OCI-LY3 (cell line): ENCODE results near the gene PEX11A.

Experiments
- H2AFZ ChIP-seq: fragments of 200-600, 300-600 bp; shearing (Covaris generic); 2 replicates; pipeline ENCODE4 v1.6.0; 2014; ENCODE audit warnings: antibody characterized with exemption, low read depth, low read length
- H3K27ac ChIP-seq: fragments of 200-600, 300-600 bp; sonication (generic); 2 replicates; pipeline ENCODE4 v1.5.1; 2014; ENCODE audit warnings: mild to moderate bottlenecking, low read length, moderate library complexity, mixed read lengths
- H3K27me3 ChIP-seq: fragments of 200-600, 300-600 bp; sonication (generic); 2 replicates; pipeline ENCODE4 v1.6.1; 2014; ENCODE audit warnings: low read depth, low read length, mixed read lengths
- H3K36me3 ChIP-seq: fragments of 200-600, 300-600 bp; sonication (generic); replicated peaks from 2 replicates; pipeline ENCODE3; 2014; ENCODE audit warnings: low read depth, low read length, mixed read lengths
- H3K4me1 ChIP-seq: fragments of 300-600, 200-600 bp; sonication (generic); 2 replicates; pipeline ENCODE4 v1.6.1; 2014; ENCODE audit warnings: low read length, mixed read lengths
- H3K4me2 ChIP-seq: fragments of 200-600, 300-600 bp; sonication (generic); 2 replicates; pipeline ENCODE4 v1.6.1; 2014; ENCODE audit warnings: low read length, mixed read lengths
- H3K4me3 ChIP-seq: fragments of 300-600, 200-600 bp; sonication (generic); 2 replicates; pipeline ENCODE4 v1.5.1; 2014; ENCODE audit warnings: antibody characterized with exemption, mild to moderate bottlenecking, low read length, moderate library complexity
- H3K79me2 ChIP-seq: fragments of 300-600, 200-600 bp; shearing (Covaris generic); 2 replicates; pipeline ENCODE4 v1.6.1; 2014; ENCODE audit warnings: mild to moderate bottlenecking, low read length, mixed read lengths
- H3K9ac ChIP-seq: fragments of 300-600, 200-600 bp; shearing (Covaris generic); 2 replicates; pipeline ENCODE4 v1.6.0; 2014; ENCODE audit warnings: mild to moderate bottlenecking, low read length, moderate library complexity
- H3K9me3 ChIP-seq: fragments of 200-600, 300-600 bp; shearing (Covaris generic); 2 replicates; pipeline ENCODE4 v1.6.1; 2014; ENCODE audit warnings: low read length, mixed read lengths; ENCODE audit not compliant: insufficient read depth
- H4K20me1 ChIP-seq: fragments of 200-600, 300-600 bp; sonication (generic); 2 replicates; pipeline ENCODE4 v1.6.1; 2016; ENCODE audit warnings: low read length, mixed read lengths; ENCODE audit not compliant: insufficient read depth
- EZH2phosphoT487 ChIP-seq: fragments of 200-600 bp; shearing (Covaris generic); IDR thresholded peaks from 2 replicates; pipeline ENCODE4 v1.6.1; 2018; ENCODE audit warnings: antibody characterized with exemption, mixed run types, low read depth
- TF ChIP-seq, protein P1 (sequence below): fragments of 200-600, 300-600 bp; sonication (generic); IDR thresholded peaks from 2 replicates; pipeline ENCODE4 v1.5.1; 2014; ENCODE audit warnings: antibody characterized with exemption, low read length, low read depth

PEX11A gene

DNA sequence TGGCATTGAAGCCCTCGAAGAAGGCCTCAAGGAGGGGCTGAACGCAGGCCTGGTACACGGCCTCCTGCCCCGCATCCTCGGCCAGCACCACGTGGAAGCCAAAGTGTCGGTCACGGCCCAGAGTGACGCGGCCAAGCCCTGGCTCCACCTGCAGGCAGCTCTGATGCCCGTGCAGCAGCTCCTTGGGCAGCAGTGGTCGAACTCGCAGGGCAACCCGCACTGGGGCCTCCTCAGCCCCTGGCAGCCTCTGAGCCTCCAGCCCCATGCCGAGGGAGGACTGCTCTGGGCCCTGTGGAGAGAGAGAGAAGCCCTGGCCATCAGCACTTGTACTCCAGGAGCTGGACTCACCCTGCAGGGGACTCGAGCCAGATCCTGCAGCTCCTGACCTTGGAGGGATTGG, 37.9 kb downstream of the PEX11A start:
- Histone ChIP-seq H4K20me1 (no peaks in the 10 kb centered on the region), H3K4me1 (peaks cover 8% of the 10 kb centered on the region), H3K4me2 (no peak overlapping the region), H3K9ac (no peak overlapping the region), H3K79me2 (no peaks in the 10 kb centered on the region), H3K36me3 (peaks cover 11% of the 10 kb centered on the region), H3K4me3 (no peak overlapping the region), H3K27me3 (no peaks in the 10 kb centered on the region), H3K27ac (no peak overlapping the region), H2AFZ (no peak overlapping the region), H3K9me3 (no peaks in the 10 kb centered on the region)
- TF ChIP-seq, protein P1, sequence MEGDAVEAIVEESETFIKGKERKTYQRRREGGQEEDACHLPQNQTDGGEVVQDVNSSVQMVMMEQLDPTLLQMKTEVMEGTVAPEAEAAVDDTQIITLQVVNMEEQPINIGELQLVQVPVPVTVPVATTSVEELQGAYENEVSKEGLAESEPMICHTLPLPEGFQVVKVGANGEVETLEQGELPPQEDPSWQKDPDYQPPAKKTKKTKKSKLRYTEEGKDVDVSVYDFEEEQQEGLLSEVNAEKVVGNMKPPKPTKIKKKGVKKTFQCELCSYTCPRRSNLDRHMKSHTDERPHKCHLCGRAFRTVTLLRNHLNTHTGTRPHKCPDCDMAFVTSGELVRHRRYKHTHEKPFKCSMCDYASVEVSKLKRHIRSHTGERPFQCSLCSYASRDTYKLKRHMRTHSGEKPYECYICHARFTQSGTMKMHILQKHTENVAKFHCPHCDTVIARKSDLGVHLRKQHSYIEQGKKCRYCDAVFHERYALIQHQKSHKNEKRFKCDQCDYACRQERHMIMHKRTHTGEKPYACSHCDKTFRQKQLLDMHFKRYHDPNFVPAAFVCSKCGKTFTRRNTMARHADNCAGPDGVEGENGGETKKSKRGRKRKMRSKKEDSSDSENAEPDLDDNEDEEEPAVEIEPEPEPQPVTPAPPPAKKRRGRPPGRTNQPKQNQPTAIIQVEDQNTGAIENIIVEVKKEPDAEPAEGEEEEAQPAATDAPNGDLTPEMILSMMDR = no peak
- no peak for TF ChIP-seq EZH2phosphoT487

DNA sequence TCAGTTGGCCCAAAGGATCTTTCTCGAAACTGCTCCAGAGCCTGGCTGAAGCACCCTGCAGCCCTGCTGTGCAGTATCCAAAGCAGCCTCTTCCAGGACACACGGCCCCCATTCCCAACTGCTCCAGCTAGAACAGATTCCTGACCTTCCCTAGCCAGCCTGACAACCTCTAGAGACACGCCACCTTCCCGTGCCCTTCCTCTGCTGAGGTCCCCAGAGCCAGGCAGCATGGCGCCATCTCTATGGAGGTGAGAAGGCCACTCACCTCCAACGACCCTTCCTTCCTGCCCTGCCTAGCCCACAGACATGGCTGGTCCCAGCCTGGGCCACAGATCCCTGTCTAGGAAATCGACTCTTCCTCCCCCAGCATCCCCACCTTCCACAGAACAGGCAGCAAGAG, 38.4 kb downstream of the PEX11A start:
- H3K9ac ChIP-seq = no peak overlapping the region
- H3K4me3 ChIP-seq = no peak overlapping the region
- no peak overlapping the region for H3K4me2 ChIP-seq
- H2AFZ ChIP-seq = no peak overlapping the region
- no peaks in the 10 kb centered on the region for H4K20me1 ChIP-seq
- no peaks in the 10 kb centered on the region for H3K9me3 ChIP-seq
- no peaks in the 10 kb centered on the region for H3K27me3 ChIP-seq
- TF ChIP-seq, protein P1 = no peak
- no peak for TF ChIP-seq EZH2phosphoT487
- no peak overlapping the region for H3K27ac ChIP-seq
- H3K79me2 ChIP-seq = no peaks in the 10 kb centered on the region
- peaks cover 11% of the 10 kb centered on the region for H3K36me3 ChIP-seq
- peaks cover 8% of the 10 kb centered on the region for H3K4me1 ChIP-seq

DNA sequence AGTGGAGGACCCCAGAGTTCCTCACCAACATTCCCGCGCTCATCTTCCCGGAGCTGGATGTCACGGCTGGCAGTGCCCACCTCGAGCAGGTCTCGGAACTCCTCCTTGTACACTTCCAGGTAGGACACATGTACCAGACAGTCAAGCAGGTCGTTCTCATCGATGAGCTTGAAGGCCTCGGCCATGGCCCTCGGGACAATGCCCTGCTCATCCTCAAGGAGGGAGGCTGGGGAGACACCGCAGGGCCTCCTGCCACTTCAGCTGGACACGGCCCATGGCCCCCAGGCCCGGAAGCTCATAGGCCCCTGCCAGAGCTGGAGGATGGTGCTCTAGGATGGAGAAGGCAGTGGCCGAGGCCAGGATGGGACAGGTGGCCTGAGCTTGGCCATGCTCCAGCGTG, 40.8 kb downstream of the PEX11A start:
- no peak overlapping the region for H2AFZ ChIP-seq
- H3K9me3 ChIP-seq = no peaks in the 10 kb centered on the region
- no peak overlapping the region for H3K9ac ChIP-seq
- H3K27me3 ChIP-seq = no peaks in the 10 kb centered on the region
- peaks cover 14% of the 10 kb centered on the region for H3K36me3 ChIP-seq
- no peak overlapping the region for H3K4me3 ChIP-seq
- H3K4me1 ChIP-seq = peaks cover 5% of the 10 kb centered on the region
- no peak overlapping the region for H3K27ac ChIP-seq
- no peak overlapping the region for H3K4me2 ChIP-seq
- no peaks in the 10 kb centered on the region for H3K79me2 ChIP-seq
- TF ChIP-seq, protein P1 = no peak
- no peaks in the 10 kb centered on the region for H4K20me1 ChIP-seq

DNA sequence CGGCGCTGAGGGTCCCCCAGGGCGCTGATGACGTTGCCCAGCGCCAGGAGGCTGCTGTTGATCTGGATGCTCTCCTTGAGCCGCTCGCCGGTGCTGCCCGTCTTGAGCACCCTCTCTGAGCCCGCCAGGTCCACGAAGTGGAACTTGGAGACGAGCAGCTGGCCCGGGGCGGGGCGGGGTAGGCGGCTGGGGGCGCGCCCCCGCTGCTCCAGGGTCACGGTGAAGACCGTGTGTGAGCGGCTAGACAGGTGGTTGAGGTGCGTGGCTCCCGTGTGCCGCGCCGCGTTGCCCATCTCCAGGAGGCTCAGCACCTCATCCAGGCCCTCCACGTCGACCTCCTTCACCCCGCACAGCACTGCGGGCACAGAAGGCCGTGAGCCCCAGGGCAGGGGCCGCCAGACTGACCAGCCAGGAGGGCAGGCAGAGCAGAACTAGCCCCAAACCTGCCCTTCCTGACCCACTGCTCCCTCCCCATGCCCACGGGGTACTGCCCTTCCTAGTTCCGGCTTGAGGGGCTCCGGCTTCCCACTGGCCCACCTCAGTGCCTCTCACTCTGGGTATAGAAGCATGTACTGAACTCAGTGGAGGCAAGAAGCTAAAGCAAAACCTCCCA, 41.4 kb downstream of the PEX11A start:
- TF ChIP-seq EZH2phosphoT487 = no peak
- TF ChIP-seq, protein P1 = no peak
- H2AFZ ChIP-seq = no peak overlapping the region

More for the DNA sequence above, 41.4 kb downstream of the PEX11A start:
- no peak overlapping the region for H3K4me3 ChIP-seq
- H3K36me3 ChIP-seq = peaks cover 15% of the 10 kb centered on the region
- 0 out of 2 replicates have a peak, but pooled peaks cover under 1% of the 10 kb centered on the region for H3K4me1 ChIP-seq
- no peak overlapping the region for H3K9ac ChIP-seq
- H3K4me2 ChIP-seq = no peak overlapping the region
- no peaks in the 10 kb centered on the region for H3K79me2 ChIP-seq
- no peak overlapping the region for H3K27ac ChIP-seq
- H3K9me3 ChIP-seq = no peaks in the 10 kb centered on the region
- H3K27me3 ChIP-seq = no peaks in the 10 kb centered on the region
- no peaks in the 10 kb centered on the region for H4K20me1 ChIP-seq
